ENCODE measurements around the gene GRIK1. TPM values are rescaled to one million over a fixed set of nuclear protein-coding genes. Genes with fewer than 3 reads are reported as not detected.

Gene GRIK1
- not detected for total RNA-seq (ENCODE audit: unreplicated experiment)
- long read RNA-seq, result 0 reads

DNA sequence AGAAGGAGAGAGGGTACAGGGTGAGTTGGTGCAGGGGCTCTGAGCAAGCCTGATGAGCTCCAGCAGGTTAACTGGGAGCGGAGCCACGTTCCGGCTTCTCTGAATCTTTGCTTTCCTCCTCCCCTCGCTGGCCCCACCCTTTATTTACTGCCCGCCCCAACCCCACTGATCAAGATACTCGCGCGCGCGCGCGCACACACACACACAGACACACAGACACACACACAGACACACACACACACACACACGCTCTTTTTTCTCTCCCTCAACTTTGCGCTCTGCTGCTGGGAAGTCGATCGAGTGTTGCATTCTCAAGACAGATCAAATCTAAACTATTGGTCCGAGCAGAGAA is at the start of gene GRIK1:
Gene GRIK1, minus strand, starts transcription at position 73 of the 352 bp plus-strand sequence.
- H3K9me3 Mint-ChIP-seq (ENCODE audit: unreplicated experiment), result no peaks in the 10 kb centered on the region
- peaks cover 6% of the 10 kb centered on the region for H3K4me1 Mint-ChIP-seq (ENCODE audit: unreplicated experiment)
- H3K27me3 Mint-ChIP-seq (ENCODE audit: unreplicated experiment), result peaks cover 9% of the 10 kb centered on the region
- H3K36me3 Mint-ChIP-seq (ENCODE audit: low read depth, unreplicated experiment), result no peaks in the 10 kb centered on the region
- TF ChIP-seq, protein P1, sequence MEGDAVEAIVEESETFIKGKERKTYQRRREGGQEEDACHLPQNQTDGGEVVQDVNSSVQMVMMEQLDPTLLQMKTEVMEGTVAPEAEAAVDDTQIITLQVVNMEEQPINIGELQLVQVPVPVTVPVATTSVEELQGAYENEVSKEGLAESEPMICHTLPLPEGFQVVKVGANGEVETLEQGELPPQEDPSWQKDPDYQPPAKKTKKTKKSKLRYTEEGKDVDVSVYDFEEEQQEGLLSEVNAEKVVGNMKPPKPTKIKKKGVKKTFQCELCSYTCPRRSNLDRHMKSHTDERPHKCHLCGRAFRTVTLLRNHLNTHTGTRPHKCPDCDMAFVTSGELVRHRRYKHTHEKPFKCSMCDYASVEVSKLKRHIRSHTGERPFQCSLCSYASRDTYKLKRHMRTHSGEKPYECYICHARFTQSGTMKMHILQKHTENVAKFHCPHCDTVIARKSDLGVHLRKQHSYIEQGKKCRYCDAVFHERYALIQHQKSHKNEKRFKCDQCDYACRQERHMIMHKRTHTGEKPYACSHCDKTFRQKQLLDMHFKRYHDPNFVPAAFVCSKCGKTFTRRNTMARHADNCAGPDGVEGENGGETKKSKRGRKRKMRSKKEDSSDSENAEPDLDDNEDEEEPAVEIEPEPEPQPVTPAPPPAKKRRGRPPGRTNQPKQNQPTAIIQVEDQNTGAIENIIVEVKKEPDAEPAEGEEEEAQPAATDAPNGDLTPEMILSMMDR (IDR thresholded peaks at IDR 0.05; ENCODE audit: unreplicated experiment), result no peak
- H3K4me3 Mint-ChIP-seq (ENCODE audit: unreplicated experiment), result peak within 1 kb of the TSS; percentile 91
- no peak within 1 kb of the TSS for H3K27ac Mint-ChIP-seq (ENCODE audit: unreplicated experiment)
- no peak for DNase-seq (ENCODE audit: low spot score)

DNA sequence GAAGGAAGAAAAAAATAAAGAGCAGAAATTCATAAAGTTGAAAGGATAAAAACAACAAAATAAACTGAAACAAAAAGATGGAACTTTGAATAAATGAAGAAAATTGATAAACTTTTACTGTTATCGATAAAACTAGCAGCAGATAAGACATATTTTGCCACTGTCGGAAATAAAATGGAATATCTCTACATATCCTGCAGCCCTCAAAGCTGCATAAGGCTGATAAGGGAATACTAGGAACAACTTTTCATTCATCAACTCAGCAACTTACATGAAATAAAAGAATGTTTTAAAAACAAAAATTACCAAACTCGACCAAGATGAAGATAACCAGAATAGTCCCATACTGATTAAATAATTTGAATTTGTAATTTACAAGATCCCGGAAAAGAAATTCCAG is 48.0 kb upstream of the GRIK1 start:
- Mint-ChIP-seq H3K9me3 (ENCODE audit: unreplicated experiment) (peaks cover 4% of the 10 kb centered on the region), H3K36me3 (ENCODE audit: low read depth, unreplicated experiment) (no peaks in the 10 kb centered on the region), H3K27ac (ENCODE audit: unreplicated experiment) (no peak overlapping the region), H3K4me3 (ENCODE audit: unreplicated experiment) (no peak overlapping the region), H3K27me3 (ENCODE audit: unreplicated experiment) (peaks cover 3% of the 10 kb centered on the region), H3K4me1 (ENCODE audit: unreplicated experiment) (no peaks in the 10 kb centered on the region)
- DNase-seq (ENCODE audit: low spot score), result no peak
- TF ChIP-seq, protein P1 (IDR thresholded peaks at IDR 0.05; ENCODE audit: unreplicated experiment), result no peak

DNA sequence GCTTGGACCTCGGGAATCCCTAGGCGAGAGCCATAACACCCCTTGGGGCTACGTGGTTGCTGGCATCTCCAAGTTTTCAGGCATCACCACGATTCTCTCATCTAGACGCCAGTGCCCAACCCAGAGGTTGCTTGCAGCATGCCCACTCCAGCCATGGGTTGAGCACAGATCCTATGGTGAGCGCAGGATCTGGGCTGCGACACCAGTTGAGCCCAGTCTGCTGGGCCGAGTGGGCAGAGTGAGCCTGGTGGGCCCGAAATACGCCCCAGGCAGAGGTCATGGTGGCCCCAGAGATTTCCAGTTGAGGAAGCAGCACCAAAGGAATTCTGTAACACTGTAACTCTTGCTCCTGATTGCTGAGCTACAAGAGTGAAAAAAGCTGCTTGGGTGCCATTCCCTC is 46.1 kb upstream of the GRIK1 start:
- no peak overlapping the region for H3K4me3 Mint-ChIP-seq (ENCODE audit: unreplicated experiment)
- H3K36me3 Mint-ChIP-seq (ENCODE audit: low read depth, unreplicated experiment), result no peaks in the 10 kb centered on the region
- no peaks in the 10 kb centered on the region for H3K27me3 Mint-ChIP-seq (ENCODE audit: unreplicated experiment)
- no peak for DNase-seq (ENCODE audit: low spot score)
- H3K4me1 Mint-ChIP-seq (ENCODE audit: unreplicated experiment), result no peaks in the 10 kb centered on the region
- peaks cover 4% of the 10 kb centered on the region for H3K9me3 Mint-ChIP-seq (ENCODE audit: unreplicated experiment)
- H3K27ac Mint-ChIP-seq (ENCODE audit: unreplicated experiment), result no peak overlapping the region
- TF ChIP-seq, protein P1 (IDR thresholded peaks at IDR 0.05; ENCODE audit: unreplicated experiment), result no peak

DNA sequence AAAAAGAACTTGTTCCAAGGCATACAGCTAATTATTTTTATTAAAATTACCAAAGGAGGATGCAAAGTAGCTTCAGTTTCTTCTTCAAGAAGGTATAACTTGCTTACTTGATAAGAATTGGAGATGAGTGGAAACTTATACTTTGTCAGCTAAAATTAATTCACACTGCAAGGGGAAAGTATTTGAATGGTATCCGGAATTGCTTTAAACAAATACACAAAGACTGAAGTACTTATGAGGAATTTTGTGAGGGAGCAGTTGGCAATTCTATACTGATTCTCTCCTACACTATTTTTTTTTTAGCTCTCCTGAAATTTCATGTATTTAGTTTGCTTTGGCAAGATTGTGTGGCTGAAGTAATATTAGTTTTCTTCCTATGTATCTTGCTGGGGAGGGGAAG is 39.2 kb upstream of the GRIK1 start:
- no peaks in the 10 kb centered on the region for H3K4me1 Mint-ChIP-seq (ENCODE audit: unreplicated experiment)
- TF ChIP-seq, protein P1 (IDR thresholded peaks at IDR 0.05; ENCODE audit: unreplicated experiment), result no peak
- H3K36me3 Mint-ChIP-seq (ENCODE audit: low read depth, unreplicated experiment), result no peaks in the 10 kb centered on the region
- no peaks in the 10 kb centered on the region for H3K27me3 Mint-ChIP-seq (ENCODE audit: unreplicated experiment)
- no peaks in the 10 kb centered on the region for H3K9me3 Mint-ChIP-seq (ENCODE audit: unreplicated experiment)
- no peak overlapping the region for H3K4me3 Mint-ChIP-seq (ENCODE audit: unreplicated experiment)
- H3K27ac Mint-ChIP-seq (ENCODE audit: unreplicated experiment), result no peak overlapping the region
- no peak for DNase-seq (ENCODE audit: low spot score)

GRCh38 chr21:29975776-29976175 is 36.0 kb upstream of the GRIK1 start:
- H3K27me3 Mint-ChIP-seq (ENCODE audit: unreplicated experiment), result no peaks in the 10 kb centered on the region
- no peak overlapping the region for H3K27ac Mint-ChIP-seq (ENCODE audit: unreplicated experiment)
- no peaks in the 10 kb centered on the region for H3K4me1 Mint-ChIP-seq (ENCODE audit: unreplicated experiment)
- no peaks in the 10 kb centered on the region for H3K36me3 Mint-ChIP-seq (ENCODE audit: low read depth, unreplicated experiment)
- no peak for DNase-seq (ENCODE audit: low spot score)
- TF ChIP-seq, protein P1 (IDR thresholded peaks at IDR 0.05; ENCODE audit: unreplicated experiment), result no peak
- H3K9me3 Mint-ChIP-seq (ENCODE audit: unreplicated experiment), result no peaks in the 10 kb centered on the region
- H3K4me3 Mint-ChIP-seq (ENCODE audit: unreplicated experiment), result no peak overlapping the region
